Stomach (tissue), 4 donors: Measurements from ENCODE around the gene FBXL19.

Source experiments
- CTCF ChIP-seq, 7 experiments: fragments of 450-650 bp in 4 of 7; fragments of 200-600 bp in 3 of 7; sonication (generic) in 3 of 7; IDR thresholded peaks; one replicate each; pipeline ENCODE4 v1.5.1; 2016 to 2019; ENCODE audit warnings: antibody characterized with exemption in 7 of 7, control low read depth in 2 of 7, mild to moderate bottlenecking in 1 of 7
- EP300 ChIP-seq: sonication (generic); formaldehyde crosslinking; IDR thresholded peaks from one replicate; pipeline ENCODE4 v1.6.1; 2017; ENCODE audit warnings: antibody characterized with exemption
- POLR2A ChIP-seq, 4 donors: fragments of 450-650 bp; IDR thresholded peaks; one replicate each; pipeline ENCODE4 v1.6.1; 2016; ENCODE audit warnings: antibody characterized with exemption in 4 of 4, control low read depth in 2 of 4, mild to moderate bottlenecking in 1 of 4, moderate library complexity in 1 of 4

- no peak for TF ChIP-seq CTCF (IDR thresholded peaks at IDR 0.05)
- no peak for TF ChIP-seq POLR2A (IDR thresholded peaks at IDR 0.05)
- TF ChIP-seq EP300 = no peak
These were observed 72.6 kb downstream of the FBXL19 start for GRCh38 chr16:30995927-30996323.
